Measurements from ENCODE around the gene FARS2. TPM values are rescaled to one million over a fixed set of nuclear protein-coding genes. Genes with fewer than 3 reads are reported as not detected.
A peak's percentile ranks its signal among the peaks of the same experiment; 100 is the strongest.

FARS2 gene
- total and polyA plus RNA-seq, 9 of the 15 experiments (the other 6 are each of a cell fraction or from before 2014, with no cell fraction given) = 16.5 to 62.2 (median 27.0) TPM

DNA sequence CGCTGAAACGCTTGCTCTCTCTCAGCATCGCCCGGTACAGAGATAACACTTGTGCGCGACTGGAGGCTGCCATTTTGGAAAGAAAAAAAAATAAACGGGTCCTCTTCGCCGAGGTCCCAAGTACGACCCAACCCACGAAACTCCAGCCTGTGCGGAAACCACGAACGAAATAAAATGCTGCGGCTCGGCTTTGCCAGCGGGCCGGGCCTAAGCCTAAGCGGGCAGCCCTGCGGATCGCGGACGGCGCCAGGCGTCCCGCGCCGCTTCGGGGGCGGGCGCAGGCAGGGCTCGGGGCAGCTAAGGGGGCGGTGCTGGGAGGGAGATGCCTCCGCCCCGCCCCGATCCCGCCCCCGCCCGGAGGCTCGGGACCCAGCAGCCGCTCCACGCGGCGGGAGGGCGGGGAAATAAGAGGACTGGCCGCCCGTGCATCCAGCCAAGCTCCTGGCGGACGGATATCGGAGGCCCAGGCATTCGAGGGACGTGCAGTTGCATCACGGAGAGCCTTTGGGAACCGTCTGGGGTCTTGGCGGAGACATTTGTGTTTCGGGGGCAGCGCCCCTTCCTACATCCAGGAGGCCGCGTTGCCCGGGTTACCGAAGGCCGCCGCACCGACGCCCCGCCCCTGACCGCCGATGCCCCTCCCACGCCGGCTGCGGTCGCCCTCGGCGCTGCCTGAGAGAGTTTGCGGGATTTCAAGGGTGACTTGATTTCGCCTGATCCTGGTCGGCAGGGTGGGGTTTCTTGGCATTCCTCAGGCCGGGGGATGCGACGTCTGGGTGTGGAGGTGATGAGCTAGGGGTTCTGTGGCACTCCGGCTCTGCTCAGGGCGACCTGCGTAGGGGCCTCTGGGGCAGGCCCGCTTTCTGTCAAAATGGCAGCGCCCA, at the start of gene FARS2, which contains the start of gene LYRM4 (continued):
- TF ChIP-seq, protein P1, sequence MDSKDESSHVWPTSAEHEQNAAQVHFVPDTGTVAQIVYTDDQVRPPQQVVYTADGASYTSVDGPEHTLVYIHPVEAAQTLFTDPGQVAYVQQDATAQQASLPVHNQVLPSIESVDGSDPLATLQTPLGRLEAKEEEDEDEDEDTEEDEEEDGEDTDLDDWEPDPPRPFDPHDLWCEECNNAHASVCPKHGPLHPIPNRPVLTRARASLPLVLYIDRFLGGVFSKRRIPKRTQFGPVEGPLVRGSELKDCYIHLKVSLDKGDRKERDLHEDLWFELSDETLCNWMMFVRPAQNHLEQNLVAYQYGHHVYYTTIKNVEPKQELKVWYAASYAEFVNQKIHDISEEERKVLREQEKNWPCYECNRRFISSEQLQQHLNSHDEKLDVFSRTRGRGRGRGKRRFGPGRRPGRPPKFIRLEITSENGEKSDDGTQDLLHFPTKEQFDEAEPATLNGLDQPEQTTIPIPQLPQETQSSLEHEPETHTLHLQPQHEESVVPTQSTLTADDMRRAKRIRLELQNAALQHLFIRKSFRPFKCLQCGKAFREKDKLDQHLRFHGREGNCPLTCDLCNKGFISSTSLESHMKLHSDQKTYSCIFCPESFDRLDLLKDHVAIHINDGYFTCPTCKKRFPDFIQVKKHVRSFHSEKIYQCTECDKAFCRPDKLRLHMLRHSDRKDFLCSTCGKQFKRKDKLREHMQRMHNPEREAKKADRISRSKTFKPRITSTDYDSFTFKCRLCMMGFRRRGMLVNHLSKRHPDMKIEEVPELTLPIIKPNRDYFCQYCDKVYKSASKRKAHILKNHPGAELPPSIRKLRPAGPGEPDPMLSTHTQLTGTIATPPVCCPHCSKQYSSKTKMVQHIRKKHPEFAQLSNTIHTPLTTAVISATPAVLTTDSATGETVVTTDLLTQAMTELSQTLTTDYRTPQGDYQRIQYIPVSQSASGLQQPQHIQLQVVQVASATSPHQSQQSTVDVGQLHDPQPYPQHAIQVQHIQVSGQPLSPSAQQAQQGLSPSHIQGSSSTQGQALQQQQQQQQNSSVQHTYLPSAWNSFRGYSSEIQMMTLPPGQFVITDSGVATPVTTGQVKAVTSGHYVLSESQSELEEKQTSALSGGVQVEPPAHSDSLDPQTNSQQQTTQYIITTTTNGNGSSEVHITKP (IDR thresholded peaks at IDR 0.05; ENCODE audit: partially characterized antibody) = peak; percentile 89
- TF ChIP-seq PHF20 (IDR thresholded peaks at IDR 0.05; ENCODE audit: partially characterized antibody) (peak; percentile 70), GABPB1 (CRISPR knock-in tag; IDR thresholded peaks at IDR 0.05) (peak; percentile 58), SAP30 (IDR thresholded peaks at IDR 0.05; ENCODE audit: borderline replicate concordance, insufficient read depth, low read depth, low read length, poor library complexity, severe bottlenecking) (peak; percentile 64), HCFC1 (IDR thresholded peaks at IDR 0.05; ENCODE audit: low read depth, low read length) (peak; percentile 79), NR2C1 (IDR thresholded peaks at IDR 0.05) (no peak), NR2C1 (tag; IDR thresholded peaks at IDR 0.05) (0 out of 2 replicates have a peak, but pooled peaks have one; percentile 52), MXI1 (IDR thresholded peaks at IDR 0.05; ENCODE audit: low read depth, low read length) (peak; percentile 80; the same call in 1 of the 2 replicates), TARDBP (IDR thresholded peaks at IDR 0.05) (peak; percentile 50), HNRNPH1 (optimal IDR thresholded peaks at IDR 0.05; ENCODE audit: low read depth, low read length) (no peak), ZC3H11A (IDR thresholded peaks at IDR 0.05; ENCODE audit: low read depth, low read length) (no peak), ZNF263 (CRISPR knock-in tag; IDR thresholded peaks at IDR 0.05; ENCODE audit: borderline replicate concordance) (peak; percentile 49; the same call in 1 of the 2 replicates), YY1 (IDR thresholded peaks at IDR 0.05; ENCODE audit: borderline replicate concordance in 1 of 3, control insufficient read depth in 1 of 3, extremely low read depth in 1 of 3, insufficient read depth in 3 of 3, insufficient read length in 1 of 3, insufficient replicate concordance in 2 of 3, low read depth in 1 of 3, low read length in 2 of 3) (peak; percentile 94 to 99 (median 98)), MCM7 (IDR thresholded peaks at IDR 0.05) (no peak), CBX3 (IDR thresholded peaks at IDR 0.05; ENCODE audit: borderline replicate concordance in 1 of 2, low read length in 2 of 2) (peak in 1 of 2 experiments; percentile 58; a peak in 1 of 3 replicates), MYNN (IDR thresholded peaks at IDR 0.05) (0 out of 2 replicates have a peak, but pooled peaks have one; percentile 47), MYNN (CRISPR knock-in tag; IDR thresholded peaks at IDR 0.05) (no peak), TRIM24 (IDR thresholded peaks at IDR 0.05) (no peak)
- TF ChIP-seq, protein P2, sequence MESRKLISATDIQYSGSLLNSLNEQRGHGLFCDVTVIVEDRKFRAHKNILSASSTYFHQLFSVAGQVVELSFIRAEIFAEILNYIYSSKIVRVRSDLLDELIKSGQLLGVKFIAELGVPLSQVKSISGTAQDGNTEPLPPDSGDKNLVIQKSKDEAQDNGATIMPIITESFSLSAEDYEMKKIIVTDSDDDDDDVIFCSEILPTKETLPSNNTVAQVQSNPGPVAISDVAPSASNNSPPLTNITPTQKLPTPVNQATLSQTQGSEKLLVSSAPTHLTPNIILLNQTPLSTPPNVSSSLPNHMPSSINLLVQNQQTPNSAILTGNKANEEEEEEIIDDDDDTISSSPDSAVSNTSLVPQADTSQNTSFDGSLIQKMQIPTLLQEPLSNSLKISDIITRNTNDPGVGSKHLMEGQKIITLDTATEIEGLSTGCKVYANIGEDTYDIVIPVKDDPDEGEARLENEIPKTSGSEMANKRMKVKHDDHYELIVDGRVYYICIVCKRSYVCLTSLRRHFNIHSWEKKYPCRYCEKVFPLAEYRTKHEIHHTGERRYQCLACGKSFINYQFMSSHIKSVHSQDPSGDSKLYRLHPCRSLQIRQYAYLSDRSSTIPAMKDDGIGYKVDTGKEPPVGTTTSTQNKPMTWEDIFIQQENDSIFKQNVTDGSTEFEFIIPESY (CRISPR knock-in tag; IDR thresholded peaks at IDR 0.05) = peak; percentile 33; the same call in 1 of the 2 replicates
